Measurements from ENCODE around the gene DDX6.

- TF ChIP-seq CTCF (IDR thresholded peaks at IDR 0.05) (no peak), POLR2A (IDR thresholded peaks at IDR 0.05) (peak in 1 of 4 donors; percentile 9)
These were observed 85.7 kb downstream of the DDX6 start for GRCh38 chr11:118705111-118705741.

All from esophagus squamous epithelium (tissue), 4 donors.